Vagina (tissue), 2 donors: ENCODE measurements around the gene SVBP. TPM values are rescaled to one million over a fixed set of nuclear protein-coding genes. Genes with fewer than 3 reads are reported as not detected.

Experiments
- DNase-seq, 2 donors: peaks; one replicate each; pipeline ENCODE4 v3.0.0-alpha.2; 2017; ENCODE audit errors: extremely low spot score in 2 of 2
- H3K27ac ChIP-seq: fragments of 200-600 bp; sonication (generic); one replicate; pipeline ENCODE4 v1.5.1; 2019
- H3K27me3 ChIP-seq: fragments of 200-600 bp; sonication (generic); one replicate; pipeline ENCODE4 v1.5.1; 2019
- H3K36me3 ChIP-seq, 2 donors: fragments of 200-600 bp; sonication (generic); one replicate each; pipeline ENCODE4 v1.5.1; 2017 to 2019
- H3K4me1 ChIP-seq: fragments of 200-600 bp; sonication (generic); one replicate; pipeline ENCODE4 v1.5.1; 2019
- H3K4me3 ChIP-seq, 2 donors: fragments of 200-600 bp; sonication (generic); 1 replicate in 1 of 2; 2 replicates in 1 of 2; pipeline ENCODE4 v1.5.1; 2016 to 2019
- H3K9me3 ChIP-seq: fragments of 200-600 bp; sonication (generic); one replicate; pipeline ENCODE4 v1.5.1; 2019
- CTCF ChIP-seq, 3 experiments: fragments of 450-650 bp in 2 of 3; fragments of 200-600 bp in 1 of 3; sonication (generic) in 1 of 3; IDR thresholded peaks; one replicate each; pipeline ENCODE4 v1.5.1; 2017 to 2019; ENCODE audit warnings: antibody characterized with exemption in 3 of 3, mild to moderate bottlenecking in 2 of 3, moderate library complexity in 2 of 3
- POLR2A ChIP-seq, 2 donors: fragments of 450-650 bp; IDR thresholded peaks; one replicate each; pipeline ENCODE4 v1.6.1; 2017; ENCODE audit warnings: antibody characterized with exemption in 2 of 2, mild to moderate bottlenecking in 2 of 2, moderate library complexity in 2 of 2
- POLR2AphosphoS5 ChIP-seq, 2 donors: sonication (generic); formaldehyde crosslinking; IDR thresholded peaks; one replicate each; pipeline ENCODE4 v1.9.0; 2017; ENCODE audit warnings: antibody characterized with exemption in 2 of 2, mild to moderate bottlenecking in 2 of 2, low read depth in 1 of 2; ENCODE audit not compliant: insufficient read depth in 1 of 2
- intact Hi-C: fragments of 100-400 bp; cut with DNase I; formaldehyde crosslinking; loops from one replicate; pipeline ENCODE4 v1.15.1; 2023
- total RNA-seq: library from RNA; depleted of rRNA; stranded (reverse); fragments of >200 nt; gene quantifications from one replicate; pipeline ENCODE4 v1.2.3, GENCODE V29; 2016

Gene SVBP
- total RNA-seq, 1 donor from 2014 or later: 23.8 TPM

GRCh38 chr1:42779725-42780124 is 37.5 kb downstream of the SVBP start:
- intact Hi-C loops: no loop called here
- Histone ChIP-seq H3K4me1 (peaks cover 3% of the 10 kb centered on the region), H3K4me3 (no peak overlapping the region), H3K27ac (no peak overlapping the region), H3K27me3 (no peaks in the 10 kb centered on the region), H3K36me3 (peaks cover 0 to 31% of the 10 kb centered on the region in 2 donors), H3K9me3 (no peaks in the 10 kb centered on the region)
- no peak for TF ChIP-seq POLR2AphosphoS5 (IDR thresholded peaks at IDR 0.05; ENCODE audit: insufficient read depth in 1 of 2, low read depth in 1 of 2)
- no peak for TF ChIP-seq CTCF (IDR thresholded peaks at IDR 0.05)
- no peak for TF ChIP-seq POLR2A (IDR thresholded peaks at IDR 0.05)
- no peak for DNase-seq

GRCh38 chr1:42777852-42778251 is 39.3 kb downstream of the SVBP start:
- H3K4me3 ChIP-seq: no peak overlapping the region
- H3K27me3 ChIP-seq: no peaks in the 10 kb centered on the region
- no peaks in the 10 kb centered on the region for H3K4me1 ChIP-seq
- TF ChIP-seq POLR2AphosphoS5 (IDR thresholded peaks at IDR 0.05; ENCODE audit: insufficient read depth in 1 of 2, low read depth in 1 of 2): no peak
- peak; percentile 40 to 58 (median 44) for TF ChIP-seq CTCF (IDR thresholded peaks at IDR 0.05)
- H3K27ac ChIP-seq: no peak overlapping the region
- DNase-seq: no peak
- no peaks in the 10 kb centered on the region for H3K9me3 ChIP-seq
- H3K36me3 ChIP-seq: peaks cover 0 to 39% of the 10 kb centered on the region in 2 donors
- intact Hi-C loops: no loop called here

- Histone ChIP-seq H3K36me3 (peaks cover 0 to 39% of the 10 kb centered on the region in 2 donors), H3K9me3 (no peaks in the 10 kb centered on the region), H3K27ac (no peak overlapping the region), H3K4me3 (no peak overlapping the region), H3K4me1 (no peaks in the 10 kb centered on the region), H3K27me3 (no peaks in the 10 kb centered on the region)
- TF ChIP-seq CTCF (IDR thresholded peaks at IDR 0.05): no peak
- TF ChIP-seq POLR2AphosphoS5 (IDR thresholded peaks at IDR 0.05; ENCODE audit: insufficient read depth in 1 of 2, low read depth in 1 of 2): no peak
- DNase-seq: no peak
- intact Hi-C loops: no loop called here
Measured at GRCh38 chr1:42776502-42776901, 40.7 kb downstream of the SVBP start.

GRCh38 chr1:42774928-42775526 is 42.2 kb downstream of the SVBP start:
- DNase-seq: no peak
- intact Hi-C loops: no loop called here
- Histone ChIP-seq H3K27ac (no peak overlapping the region), H3K36me3 (peaks cover 0 to 39% of the 10 kb centered on the region in 2 donors), H3K9me3 (no peaks in the 10 kb centered on the region), H3K27me3 (no peaks in the 10 kb centered on the region), H3K4me3 (no peak overlapping the region), H3K4me1 (no peaks in the 10 kb centered on the region)
- TF ChIP-seq CTCF (IDR thresholded peaks at IDR 0.05) (no peak), POLR2A (IDR thresholded peaks at IDR 0.05) (no peak), POLR2AphosphoS5 (IDR thresholded peaks at IDR 0.05; ENCODE audit: insufficient read depth in 1 of 2, low read depth in 1 of 2) (no peak)

- intact Hi-C loops: no loop called here
- no peak for DNase-seq
- Histone ChIP-seq H3K36me3 (peaks cover 0 to 37% of the 10 kb centered on the region in 2 donors), H3K27ac (no peak overlapping the region), H3K9me3 (no peaks in the 10 kb centered on the region), H3K27me3 (no peaks in the 10 kb centered on the region), H3K4me1 (peaks cover 16% of the 10 kb centered on the region), H3K4me3 (no peak overlapping the region)
- TF ChIP-seq POLR2A (IDR thresholded peaks at IDR 0.05) (no peak), CTCF (IDR thresholded peaks at IDR 0.05) (no peak), POLR2AphosphoS5 (IDR thresholded peaks at IDR 0.05; ENCODE audit: insufficient read depth in 1 of 2, low read depth in 1 of 2) (no peak)
Measured at GRCh38 chr1:42773420-42773819, 43.8 kb downstream of the SVBP start.
